H1 (cell line): ENCODE measurements around the gene XAF1. TPM values are rescaled to one million over a fixed set of nuclear protein-coding genes. Genes with fewer than 3 reads are reported as not detected.

ENCODE experiments used
- CTCF ChIA-PET: fragments of 300-600 bp; sonication (Branson Sonifier 250); formaldehyde crosslinking; loops from one replicate; lab custom pipeline; 2021; ENCODE audit not compliant: partially characterized antibody; lab: Charles Lee
- POLR2A ChIA-PET: fragments of 300-600 bp; sonication (Branson Sonifier 250); formaldehyde crosslinking; loops from one replicate; lab custom pipeline; 2021; ENCODE audit warnings: inconsistent platforms; ENCODE audit not compliant: partially characterized antibody; lab: Charles Lee
- DNase-seq, 2 experiments: peaks; one replicate each; pipeline versions ENCODE4 v3.0.0 to v3.0.0-alpha.2; 2010 to 2022; ENCODE audit warnings: low spot score in 2 of 2, low read depth in 1 of 2, mixed read lengths in 1 of 2
- FAIRE-seq: peaks from 2 replicates; lab custom pipeline; 2011; peaks lifted over from hg19 to GRCh38; lab: Jason Lieb, UNC
- H2AFZ ChIP-seq: 2 replicates; pipeline ENCODE4 v1.8.1; 2012; ENCODE audit warnings: low read length, inconsistent platforms
- H2AK5ac ChIP-seq: 2 replicates; pipeline ENCODE4 v1.6.1; 2013; ENCODE audit warnings: low read depth, low read length
- H2BK120ac ChIP-seq: replicated peaks from 2 replicates; pipeline ENCODE3; 2013; ENCODE audit warnings: low read depth, low read length, inconsistent platforms
- H2BK12ac ChIP-seq: 2 replicates; pipeline ENCODE4 v1.6.1; 2013; ENCODE audit warnings: low read depth, low read length
- H2BK15ac ChIP-seq: 2 replicates; pipeline ENCODE4 v1.6.1; 2013; ENCODE audit warnings: low read length
- H2BK20ac ChIP-seq: 2 replicates; pipeline ENCODE4 v1.6.1; 2013; ENCODE audit warnings: low read length
- H2BK5ac ChIP-seq: 2 replicates; pipeline ENCODE4 v1.6.1; 2013; ENCODE audit warnings: low read depth, low read length
- H3K14ac ChIP-seq: 2 replicates; pipeline ENCODE4 v1.6.1; 2013; ENCODE audit warnings: inconsistent platforms; ENCODE audit not compliant: insufficient read length
- H3K18ac ChIP-seq: 2 replicates; pipeline ENCODE4 v1.6.1; 2013; ENCODE audit warnings: low read length; ENCODE audit errors: extremely low read depth
- H3K23ac ChIP-seq: 2 replicates; pipeline ENCODE4 v1.6.1; 2013; ENCODE audit warnings: inconsistent platforms; ENCODE audit not compliant: insufficient read length
- H3K23me2 ChIP-seq: 2 replicates; pipeline ENCODE4 v1.6.1; 2013; ENCODE audit warnings: low read depth, low read length
- H3K27ac ChIP-seq: 2 replicates; pipeline ENCODE4 v1.6.1; 2011; ENCODE audit warnings: low read depth, low read length, inconsistent platforms
- H3K27me3 ChIP-seq, 4 experiments: replicated peaks in 1 of 4; 1 replicate in 1 of 4; 2 replicates in 3 of 4; pipeline versions ENCODE4 v1.6.1 to v1.8.1; 2011 to 2013; ENCODE audit warnings: low read length in 3 of 4, mild to moderate bottlenecking in 3 of 4, inconsistent platforms in 2 of 4, mixed read lengths in 2 of 4, moderate library complexity in 1 of 4; ENCODE audit not compliant: control insufficient read depth in 3 of 4, insufficient read depth in 3 of 4; ENCODE audit errors: extremely low read depth in 1 of 4
- H3K36me3 ChIP-seq, 4 experiments: 2 replicates each; pipeline versions ENCODE4 v1.6.1 to v1.8.1; 2011 to 2013; ENCODE audit warnings: mild to moderate bottlenecking in 4 of 4, low read length in 3 of 4, moderate library complexity in 2 of 4, control low read depth in 1 of 4, inconsistent platforms in 1 of 4; ENCODE audit not compliant: insufficient read depth in 4 of 4, control insufficient read depth in 2 of 4
- H3K4ac ChIP-seq: replicated peaks from 2 replicates; pipeline ENCODE3; 2013; ENCODE audit warnings: low read length, low read depth, mixed read lengths, inconsistent platforms; ENCODE audit not compliant: insufficient read length
- H3K4me1 ChIP-seq, 4 experiments: replicated peaks in 1 of 4; 1 replicate in 1 of 4; 2 replicates in 3 of 4; pipeline versions ENCODE4 v1.6.1 to v1.8.1; 2011 to 2013; ENCODE audit warnings: low read length in 3 of 4, inconsistent platforms in 2 of 4, mixed read lengths in 1 of 4; ENCODE audit not compliant: insufficient read depth in 4 of 4, control insufficient read depth in 3 of 4
- H3K4me2 ChIP-seq, 2 experiments: 2 replicates each; pipeline versions ENCODE4 v1.6.1 to v1.8.1; 2011 to 2013; ENCODE audit warnings: low read depth in 2 of 2, low read length in 2 of 2, control low read depth in 1 of 2, inconsistent platforms in 1 of 2, mild to moderate bottlenecking in 1 of 2; ENCODE audit not compliant: insufficient read depth in 1 of 2
- H3K4me3 ChIP-seq, 4 experiments: fragments of 200-600, 300-600 bp in 1 of 4; sonication (generic), shearing (Covaris generic), sonication (Bioruptor Twin) in 1 of 4; 2 replicates each; pipeline versions ENCODE4 v1.5.1 to v1.8.1; 2011 to 2016; ENCODE audit warnings: low read length in 4 of 4, low read depth in 3 of 4, control low read depth in 2 of 4, inconsistent platforms in 2 of 4, mild to moderate bottlenecking in 2 of 4, mixed read lengths in 1 of 4, moderate library complexity in 1 of 4; ENCODE audit not compliant: insufficient read depth in 2 of 4; ENCODE audit errors: extremely low read depth in 1 of 4
- H3K56ac ChIP-seq: replicated peaks from 2 replicates; pipeline ENCODE3; 2013; ENCODE audit warnings: low read depth, mild to moderate bottlenecking, mixed read lengths, low read length, inconsistent platforms; ENCODE audit not compliant: insufficient read length
- H3K79me1 ChIP-seq: 2 replicates; pipeline ENCODE4 v1.6.1; 2013; ENCODE audit warnings: low read depth, low read length, control low read depth
- H3K79me2 ChIP-seq, 2 experiments: 2 replicates each; pipeline versions ENCODE4 v1.6.1 to v1.8.1; 2012 to 2013; ENCODE audit warnings: low read length in 2 of 2, mild to moderate bottlenecking in 2 of 2, inconsistent platforms in 1 of 2; ENCODE audit not compliant: insufficient read depth in 2 of 2, control insufficient read depth in 1 of 2
- H3K9ac ChIP-seq, 4 experiments: replicated peaks in 1 of 4; 1 replicate in 1 of 4; 2 replicates in 3 of 4; pipeline versions ENCODE4 v1.6.1 to v1.8.1; 2011 to 2013; ENCODE audit warnings: low read depth in 3 of 4, low read length in 3 of 4, control low read depth in 2 of 4, mild to moderate bottlenecking in 2 of 4, moderate library complexity in 2 of 4, inconsistent platforms in 1 of 4; ENCODE audit errors: extremely low read depth in 1 of 4
- H3K9me3 ChIP-seq, 2 experiments: 2 replicates each; pipeline versions ENCODE4 v1.6.1 to v1.8.1; 2012 to 2013; ENCODE audit warnings: mild to moderate bottlenecking in 2 of 2, moderate library complexity in 2 of 2, control low read depth in 1 of 2, inconsistent platforms in 1 of 2, low read depth in 1 of 2, low read length in 1 of 2, mixed read lengths in 1 of 2; ENCODE audit not compliant: insufficient read depth in 2 of 2
- H4K20me1 ChIP-seq, 2 experiments: replicated peaks in 1 of 2; 2 replicates each; pipeline versions ENCODE3 to v1.8.1; 2011 to 2013; ENCODE audit warnings: inconsistent platforms in 2 of 2, low read length in 2 of 2, mild to moderate bottlenecking in 1 of 2; ENCODE audit not compliant: insufficient read depth in 2 of 2, control insufficient read depth in 1 of 2
- H4K5ac ChIP-seq: 2 replicates; pipeline ENCODE4 v1.6.1; 2013; ENCODE audit warnings: low read length, low read depth, mixed read lengths, inconsistent platforms; ENCODE audit not compliant: insufficient read length
- H4K8ac ChIP-seq: 2 replicates; pipeline ENCODE4 v1.8.0; 2013; ENCODE audit warnings: mild to moderate bottlenecking, moderate library complexity, low read length, inconsistent platforms; ENCODE audit not compliant: insufficient read depth; ENCODE audit errors: extremely low read depth
- H4K91ac ChIP-seq: replicated peaks from 2 replicates; pipeline ENCODE3; 2013; ENCODE audit warnings: low read length, mixed read lengths, inconsistent platforms; ENCODE audit not compliant: insufficient read length
- PHF8 ChIP-seq: fragments of 200-600 bp; sonication (generic); conservative IDR thresholded peaks from 2 replicates; pipeline ENCODE4 v1.7.1; 2012; ENCODE audit warnings: low read depth, mild to moderate bottlenecking, inconsistent platforms, low read length, moderate library complexity
- YY1 ChIP-seq: IDR thresholded peaks from 2 replicates; pipeline ENCODE4 v1.6.1; 2011; ENCODE audit warnings: low read depth, mild to moderate bottlenecking, low read length
- WGBS, 2 experiments: shearing (Covaris generic) in 1 of 2; methylation state at CpG; one replicate each; pipeline versions ENCODE4 v1.1.6 to v1.1.7; 2013 to 2015; ENCODE audit warnings: low lambda C conversion rate in 2 of 2, mixed read lengths in 2 of 2, inconsistent platforms in 1 of 2, low coverage in 1 of 2, missing lambda C conversion rate in 1 of 2; ENCODE audit not compliant: insufficient replicate concordance in 2 of 2, insufficient coverage in 1 of 2, insufficient read length in 1 of 2; ENCODE audit errors: extremely low coverage in 1 of 2, missing lambda C conversion rate in 1 of 2; 5-methylcytosine and 5-hydroxymethylcytosine counted together
- polyA plus RNA-seq, 7 experiments: library from polyadenylated mRNA; depleted of rRNA in 3 of 7; stranded (reverse) in 5 of 7; unstranded in 2 of 7; fragments of >200 nt in 5 of 7; fragments of 200-250 nt in 2 of 7; gene quantifications; 1 replicate in 5 of 7; 2 replicates in 1 of 7; 4 replicates in 1 of 7; pipeline versions ENCODE4 v1.2.1 to v1.2.3, GENCODE V29; 2011 to 2013; ENCODE audit warnings: missing spikeins in 2 of 7, mixed read lengths in 2 of 7
- total RNA-seq: library from RNA; stranded (reverse); fragmentation: NEBNext Ultra II Directional; extraction: Animal tissue kit (Norgen Biotek cat#: 25700); gene quantifications from 2 replicates; pipeline ENCODE4 v1.2.1, GENCODE V29; 2021

Gene XAF1
- total and polyA plus RNA-seq, 2 of the 8 experiments (the other 6 are each of a cell fraction or from before 2014, with no cell fraction given): not detected

GRCh38 chr17:6779411-6779810 lies 23.6 kb downstream of the XAF1 start:
- Histone ChIP-seq H3K36me3 (no peaks in the 10 kb centered on the region), H2BK5ac (no peak overlapping the region), H3K4me1 (peaks cover 0 to 5% (median 0%) of the 10 kb centered on the region in 4 experiments; a peak in 2 of 7 replicates), H4K91ac (no peak overlapping the region), H4K20me1 (no peaks in the 10 kb centered on the region), H2BK20ac (peak overlapping the region; percentile 35; the same call in 1 of the 2 replicates), H3K9me3 (peaks cover 0 to 3% of the 10 kb centered on the region in 2 experiments; a peak in 1 of 4 replicates), H2BK12ac (no peak overlapping the region), H3K23ac (no peak overlapping the region), H3K79me2 (no peaks in the 10 kb centered on the region), H3K4ac (no peak overlapping the region), H3K4me3 (no peak overlapping the region), H3K27ac (no peak overlapping the region), H4K5ac (no peak overlapping the region), H3K23me2 (peaks cover 7% of the 10 kb centered on the region; the same call in 1 of the 2 replicates), H3K18ac (no peak overlapping the region), H3K14ac (no peak overlapping the region), H4K8ac (no peak overlapping the region), H3K56ac (no peak overlapping the region), H3K79me1 (no peaks in the 10 kb centered on the region; the same call in 1 of the 2 replicates), H3K27me3 (peaks cover 2 to 17% (median 13%) of the 10 kb centered on the region in 4 experiments), H2BK15ac (no peak overlapping the region), H3K9ac (no peak overlapping the region), H2AK5ac (no peak overlapping the region), H3K4me2 (no peak overlapping the region), H2BK120ac (no peak overlapping the region), H2AFZ (no peak overlapping the region)
- CTCF ChIA-PET: interaction anchor here (1.6 kb wide), 1 partner anchor 64 kb away, joined by 8 read pairs; no protein-coding TSS in a partner anchor
- WGBS, 2 experiments: 50% methylated on average over 2 of the region's 2 CpGs; no CpG with 5 or more reads in 1 of the 2 experiments
- no peak for FAIRE-seq
- DNase-seq: no peak
- POLR2A ChIA-PET: no interaction called here
- TF ChIP-seq YY1 (no peak), PHF8 (no peak)
